ENCODE results near the gene C19orf73.
A peak's percentile ranks its signal among the peaks of the same experiment; 100 is the strongest.

The C19orf73 gene, protein sequence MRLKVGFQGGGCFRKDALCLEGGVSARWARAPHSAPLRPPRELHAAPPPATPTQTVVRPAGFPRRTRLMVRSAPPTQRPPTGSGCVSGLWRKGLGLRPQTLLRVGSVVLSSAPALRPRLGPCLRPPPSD
- total RNA-seq, result 0.54 to 2.7 (median 1.4) reads per million in 4 experiments

- peak; percentile 90 for DNase-seq
Observed at GRCh38 chr19:49118565-49119410, at the start of gene C19orf73. C19orf73 (minus strand) TSS chr19:49119143; CDS start chr19:49119022, 121 bp downstream.

DNA sequence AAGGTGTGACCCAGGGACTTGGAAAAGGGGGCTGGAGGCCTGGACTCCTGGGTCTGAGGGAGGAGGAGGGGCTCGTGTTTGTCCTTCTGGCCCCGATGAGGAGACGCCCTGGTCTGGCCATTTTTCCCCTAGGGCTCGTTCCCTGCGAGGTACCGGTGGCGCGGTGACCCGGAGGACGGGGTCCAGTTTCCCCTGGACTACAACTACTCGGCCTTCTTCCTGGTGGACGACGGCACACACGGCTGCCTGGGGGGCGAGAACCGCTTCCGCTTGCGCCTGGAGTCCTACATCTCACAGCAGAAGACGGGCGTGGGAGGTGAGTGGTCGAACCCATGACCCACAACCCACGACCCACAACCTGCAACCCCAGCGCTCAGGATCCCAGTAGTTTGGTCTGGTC is 49.5 kb upstream of the C19orf73 start:
- no peak for DNase-seq

DNA sequence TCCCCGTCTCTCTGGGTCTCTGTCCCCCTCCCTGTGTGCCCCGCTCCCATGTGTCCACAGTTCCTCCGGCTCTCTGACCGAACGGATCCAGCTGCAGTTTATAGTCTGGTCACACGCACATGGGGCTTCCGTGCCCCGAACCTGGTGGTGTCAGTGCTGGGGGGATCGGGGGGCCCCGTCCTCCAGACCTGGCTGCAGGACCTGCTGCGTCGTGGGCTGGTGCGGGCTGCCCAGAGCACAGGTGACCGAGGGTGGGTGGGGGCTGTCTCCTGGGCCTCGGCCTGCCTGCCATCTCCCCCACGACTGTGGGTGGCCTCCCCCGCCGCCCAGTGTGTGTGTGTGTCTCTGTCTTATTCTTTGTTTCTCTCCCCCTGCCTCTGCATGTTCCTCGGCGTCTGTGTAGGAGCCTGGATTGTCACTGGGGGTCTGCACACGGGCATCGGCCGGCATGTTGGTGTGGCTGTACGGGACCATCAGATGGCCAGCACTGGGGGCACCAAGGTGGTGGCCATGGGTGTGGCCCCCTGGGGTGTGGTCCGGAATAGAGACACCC is 49.0 kb upstream of the C19orf73 start:
- DNase-seq, result no peak

- DNase-seq, result no peak
Observed at GRCh38 chr19:49165865-49166301, 46.9 kb upstream of the C19orf73 start.

- DNase-seq, result no peak
Observed at GRCh38 chr19:49165111-49165750, 46.3 kb upstream of the C19orf73 start.

DNA sequence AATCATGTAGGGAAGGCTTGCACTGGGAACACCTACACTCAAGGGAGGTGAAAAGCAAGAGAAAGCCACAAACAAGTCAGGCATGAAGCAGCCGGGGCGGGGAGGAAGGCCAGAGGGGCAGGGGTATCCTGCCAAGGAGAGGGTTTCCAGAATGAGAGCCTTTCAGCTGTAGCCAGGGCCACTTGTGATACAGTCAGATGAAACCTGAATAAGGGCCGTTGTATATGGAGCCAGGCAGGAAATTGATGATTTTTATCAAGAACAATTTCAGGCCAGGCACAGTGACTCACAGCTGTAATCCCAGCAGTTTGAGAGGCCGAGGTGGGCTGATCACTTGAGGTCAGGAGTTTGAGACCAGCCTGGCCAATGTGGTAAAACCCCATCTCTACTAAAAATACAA is 43.0 kb upstream of the C19orf73 start:
- no peak for DNase-seq

DNA sequence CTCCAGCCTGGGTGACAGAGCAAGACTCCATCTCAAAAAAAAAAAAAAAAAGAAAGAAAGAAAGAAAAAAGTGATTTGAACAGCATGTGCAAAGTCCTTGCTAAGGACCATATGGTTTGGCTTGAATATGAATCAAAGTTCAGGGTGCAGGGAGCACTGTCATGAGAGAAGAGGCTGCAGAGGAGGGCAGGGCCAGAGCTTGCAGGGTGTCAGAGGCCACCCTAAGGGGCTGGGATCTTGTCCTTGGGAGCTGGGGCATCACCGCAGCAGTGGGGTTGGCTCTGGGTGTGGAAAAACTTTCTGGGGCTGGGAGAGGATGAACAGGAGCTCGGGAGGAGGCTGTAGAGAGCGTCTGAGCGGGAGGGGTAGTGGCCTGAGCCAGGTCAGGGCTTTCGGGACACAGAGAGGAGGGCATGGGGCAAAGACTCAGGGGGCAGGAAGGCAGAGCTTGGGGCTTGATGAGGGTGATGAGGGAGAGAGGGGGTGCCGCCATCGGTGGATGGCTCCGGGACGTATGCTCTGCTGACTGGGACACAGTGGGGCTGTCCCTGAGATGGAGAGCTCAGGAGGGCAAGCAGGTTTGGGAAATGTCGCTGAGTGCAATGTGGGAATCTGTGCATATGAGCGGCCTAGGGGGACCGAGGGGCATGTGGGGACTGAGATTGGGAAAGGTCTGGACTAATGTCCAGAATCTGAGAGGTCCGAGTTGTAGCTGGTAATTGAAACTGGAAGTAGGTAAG is 41.7 kb upstream of the C19orf73 start:
- no peak for DNase-seq

GRCh38 chr19:49157445-49158224 is 38.7 kb upstream of the C19orf73 start, which contains the start of gene TRPM4:
TRPM4 (plus strand) TSS chr19:49157792; CDS start chr19:49157867, 75 bp downstream.
- DNase-seq, result peak; percentile 22

DNA sequence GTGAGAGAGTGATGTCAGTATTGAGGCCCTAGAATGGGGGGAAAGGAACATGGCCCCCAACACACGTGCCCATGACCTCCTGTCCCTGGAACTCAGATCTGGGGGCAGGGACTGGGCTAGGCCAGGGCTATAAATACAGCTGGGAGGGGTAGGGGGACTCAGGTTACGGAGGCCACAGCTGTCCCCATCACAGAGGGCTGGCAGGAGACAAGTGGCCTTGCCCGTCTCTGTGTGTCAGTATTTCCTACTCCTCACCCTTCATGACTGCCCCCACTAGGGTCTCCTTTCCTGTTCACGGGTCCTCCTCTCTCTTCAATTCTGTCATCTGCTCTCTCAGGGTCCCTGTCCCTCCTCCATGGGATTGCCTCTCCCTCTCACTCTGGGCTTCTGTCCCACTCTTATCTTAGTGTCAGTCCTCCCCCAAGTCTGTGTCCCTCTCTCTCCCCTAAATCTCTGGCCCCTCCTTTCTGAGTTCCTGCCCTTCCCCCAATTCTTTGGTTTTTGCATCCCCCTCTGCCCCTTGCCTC is 36.9 kb upstream of the C19orf73 start:
- no peak for DNase-seq

GRCh38 chr19:49155005-49155819 is 36.3 kb upstream of the C19orf73 start, which contains the start of gene HRC:
HRC (minus strand) TSS chr19:49155396; CDS start chr19:49155237, 159 bp downstream.
- DNase-seq, result no peak

GRCh38 chr19:49154279-49154678 is 35.3 kb upstream of the C19orf73 start:
- DNase-seq, result no peak

GRCh38 chr19:49153167-49153809 is 34.3 kb upstream of the C19orf73 start:
- no peak for DNase-seq

- no peak for DNase-seq
Observed at GRCh38 chr19:49152119-49152550, 33.2 kb upstream of the C19orf73 start.

GRCh38 chr19:49151267-49152118 is 32.5 kb upstream of the C19orf73 start:
- peak; percentile 15 for DNase-seq

GRCh38 chr19:49150944-49151243 is 32.0 kb upstream of the C19orf73 start:
- no peak for DNase-seq

DNA sequence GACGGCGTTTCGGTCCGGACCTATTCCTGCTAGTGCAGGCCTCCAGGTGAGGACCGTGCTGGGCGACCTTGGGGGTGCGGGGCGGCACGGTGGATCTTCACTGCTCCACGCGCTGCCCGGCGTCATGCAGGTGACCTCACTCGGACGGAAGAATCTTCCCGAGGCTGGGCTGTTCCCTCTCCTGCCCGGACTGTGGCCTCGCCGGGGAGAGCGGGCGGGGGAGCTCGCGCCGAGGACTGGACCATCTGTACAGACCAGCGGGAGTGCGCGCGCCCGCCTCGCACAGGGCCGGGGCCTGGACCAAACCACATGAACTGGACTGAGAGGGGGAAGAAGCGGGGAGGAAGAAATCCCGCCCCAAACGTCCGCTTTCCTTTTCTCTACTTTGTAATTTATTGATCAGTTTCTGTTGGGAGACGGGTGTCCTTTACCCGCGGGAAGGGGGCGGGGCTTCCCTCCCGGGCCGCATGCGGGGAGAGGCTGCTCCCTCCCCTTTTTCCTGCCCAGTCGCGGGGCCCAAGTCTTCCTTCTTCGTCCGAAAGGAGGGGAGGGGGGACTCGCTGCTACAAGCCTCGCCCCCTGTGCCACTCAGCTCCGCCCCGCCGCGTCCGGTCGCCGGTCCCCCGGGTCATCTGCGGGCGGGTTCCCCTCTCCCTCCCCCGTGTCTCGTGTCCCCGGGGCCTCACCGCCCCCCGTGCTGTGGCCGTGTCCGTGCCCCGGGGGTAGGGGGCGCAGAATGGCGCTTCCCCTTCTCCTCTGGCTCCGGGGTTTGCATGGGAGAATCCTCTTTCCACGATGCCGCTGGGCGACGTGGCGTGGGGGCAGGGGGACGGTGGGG is 31.4 kb upstream of the C19orf73 start:
- peak; percentile 23 for DNase-seq

- no peak for DNase-seq
Observed at GRCh38 chr19:49149652-49150105, 30.7 kb upstream of the C19orf73 start.
